Measurements from ENCODE around the gene NPFFR1. TPM values are rescaled to one million over a fixed set of nuclear protein-coding genes. Genes with fewer than 3 reads are reported as not detected.

NPFFR1 gene
- total and polyA plus RNA-seq, 10 of the 15 experiments (the other 5 are each of a cell fraction or from before 2014, with no cell fraction given) = 0.03 TPM; not detected in 9

- TF ChIP-seq REST (IDR thresholded peaks at IDR 0.05; ENCODE audit: low read depth, low read length) (no peak), MTA2 (IDR thresholded peaks at IDR 0.05; ENCODE audit: low read depth) (no peak), MYC (IDR thresholded peaks at IDR 0.05; ENCODE audit: insufficient read depth, insufficient read length, insufficient replicate concordance, low read length, severe bottlenecking) (no peak), CEBPB (IDR thresholded peaks at IDR 0.05; ENCODE audit: borderline replicate concordance in 1 of 2, low read depth in 2 of 2, low read length in 2 of 2) (no peak), E2F4 (IDR thresholded peaks at IDR 0.05; ENCODE audit: low read depth, low read length) (no peak), PRDM15 (CRISPR knock-in tag; IDR thresholded peaks at IDR 0.05) (no peak), CBX3 (IDR thresholded peaks at IDR 0.05; ENCODE audit: borderline replicate concordance, low read depth) (no peak), ASH2L (IDR thresholded peaks at IDR 0.05; ENCODE audit: borderline replicate concordance, low read depth) (no peak), BCLAF1 (IDR thresholded peaks at IDR 0.05) (no peak), SRF (IDR thresholded peaks at IDR 0.05; ENCODE audit: low read depth in 2 of 2, low read length in 2 of 2) (no peak), GATAD2B (conservative IDR thresholded peaks at IDR 0.05; ENCODE audit: low read depth) (peak; percentile 6; the same call in 1 of the 2 replicates), ZZZ3 (IDR thresholded peaks at IDR 0.05; ENCODE audit: control insufficient read depth, insufficient read length, low read depth) (no peak), MTA3 (IDR thresholded peaks at IDR 0.05; ENCODE audit: borderline replicate concordance, low read length) (no peak), SMAD1 (IDR thresholded peaks at IDR 0.05; ENCODE audit: low read depth, partially characterized antibody) (no peak), SPI1 (IDR thresholded peaks at IDR 0.05; ENCODE audit: borderline replicate concordance, insufficient read depth, low read depth, low read length) (peak; percentile 51; the same call in 1 of the 2 replicates), BMI1 (IDR thresholded peaks at IDR 0.05; ENCODE audit: borderline replicate concordance) (no peak), TCF7 (IDR thresholded peaks at IDR 0.05; ENCODE audit: borderline replicate concordance) (no peak), EED (IDR thresholded peaks at IDR 0.05; ENCODE audit: low read depth) (peak; percentile 42; the same call in 1 of the 2 replicates)
These were observed 51.5 kb downstream of the NPFFR1 start (continued) for GRCh38 chr10:70232155-70232858.
